Thymus (tissue), 11 donors: ENCODE results near the gene SLC38A10. TPM values are rescaled to one million over a fixed set of nuclear protein-coding genes. Genes with fewer than 3 reads are reported as not detected.

Experiments
- DNase-seq, 9 donors: peaks; one replicate each; pipeline ENCODE4 v3.0.0-alpha.2; 2013; ENCODE audit warnings: low spot score in 9 of 9, low read depth in 6 of 9, missing footprints in 1 of 9
- H3K27ac ChIP-seq, 2 donors: one replicate each; pipeline ENCODE4 v1.5.1; 2013; ENCODE audit warnings: control low read depth in 1 of 2, low read depth in 1 of 2, low read length in 1 of 2, mild to moderate bottlenecking in 1 of 2, moderate library complexity in 1 of 2
- H3K27me3 ChIP-seq, 2 donors: one replicate each; pipeline ENCODE4 v1.5.1; 2013; ENCODE audit warnings: low read length in 1 of 2; ENCODE audit not compliant: control insufficient read depth in 2 of 2, insufficient read depth in 1 of 2
- H3K36me3 ChIP-seq, 2 donors: one replicate each; pipeline ENCODE4 v1.5.1; 2013; ENCODE audit warnings: low read length in 1 of 2, mild to moderate bottlenecking in 1 of 2, moderate library complexity in 1 of 2; ENCODE audit not compliant: control insufficient read depth in 2 of 2, insufficient read depth in 2 of 2
- H3K4me1 ChIP-seq, 2 donors: one replicate each; pipeline ENCODE4 v1.5.1; 2013; ENCODE audit warnings: low read length in 2 of 2; ENCODE audit not compliant: control insufficient read depth in 2 of 2, insufficient read depth in 2 of 2
- H3K4me3 ChIP-seq, 2 donors: one replicate each; pipeline ENCODE4 v1.5.1; 2013; ENCODE audit warnings: low read length in 2 of 2, control low read depth in 1 of 2, mild to moderate bottlenecking in 1 of 2
- H3K9me3 ChIP-seq, 2 donors: one replicate each; pipeline ENCODE4 v1.5.1; 2013; ENCODE audit warnings: low read length in 1 of 2, mild to moderate bottlenecking in 1 of 2; ENCODE audit not compliant: control insufficient read depth in 2 of 2, insufficient read depth in 1 of 2
- WGBS: extraction: QIAGEN DNeasy Blood & Tissue Kit; methylation state at CpG from one replicate; pipeline ENCODE4 v1.1.7; 2013; 5-methylcytosine and 5-hydroxymethylcytosine counted together
- polyA plus RNA-seq: library from polyadenylated mRNA; stranded (reverse); fragments of 200-250 nt; gene quantifications from one replicate; pipeline ENCODE4 v1.2.3, GENCODE V29; 2013
- total RNA-seq: library from RNA; stranded (reverse); fragments of 120-200 nt; gene quantifications from one replicate; pipeline ENCODE4 v1.2.4, GENCODE V29; 2013
- donor health status: healthy.

SLC38A10 gene
- total and polyA plus RNA-seq, 2 donors = 21.0 to 63.6 TPM

- H3K27ac ChIP-seq = peak overlapping the region; percentile 79 to 90
- peaks cover 5 to 33% of the 10 kb centered on the region in 2 donors for H3K4me1 ChIP-seq
- no peaks in the 10 kb centered on the region for H3K36me3 ChIP-seq
- H3K27me3 ChIP-seq = peaks cover 0 to 10% of the 10 kb centered on the region in 2 donors
- peaks cover 0 to 4% of the 10 kb centered on the region in 2 donors for H3K9me3 ChIP-seq
- H3K4me3 ChIP-seq = peak overlapping the region; percentile 96 to 97
- peak in 8 of 9 donors; percentile 57 to 85 (median 67) for DNase-seq
- WGBS = 14% methylated on average over 22 of the region's 22 CpGs
These were observed 722 bp upstream of the SLC38A10 start for GRCh38 chr17:81295676-81296381.

- H3K4me3 ChIP-seq = peak overlapping the region; percentile 96 to 97
- WGBS = 2% methylated on average over 48 of the region's 48 CpGs
- peaks cover 8% of the 10 kb centered on the region in 2 donors for H3K36me3 ChIP-seq
- H3K9me3 ChIP-seq = peaks cover 0 to 4% of the 10 kb centered on the region in 2 donors
- H3K27ac ChIP-seq = peak overlapping the region; percentile 79 to 90
- peaks cover 0 to 3% of the 10 kb centered on the region in 2 donors for H3K27me3 ChIP-seq
- peak in 1 of 9 donors; percentile 24 for DNase-seq
- peaks cover 5 to 33% of the 10 kb centered on the region in 2 donors for H3K4me1 ChIP-seq
These were observed 536 bp downstream of the SLC38A10 start for GRCh38 chr17:81294512-81295030.

DNA sequence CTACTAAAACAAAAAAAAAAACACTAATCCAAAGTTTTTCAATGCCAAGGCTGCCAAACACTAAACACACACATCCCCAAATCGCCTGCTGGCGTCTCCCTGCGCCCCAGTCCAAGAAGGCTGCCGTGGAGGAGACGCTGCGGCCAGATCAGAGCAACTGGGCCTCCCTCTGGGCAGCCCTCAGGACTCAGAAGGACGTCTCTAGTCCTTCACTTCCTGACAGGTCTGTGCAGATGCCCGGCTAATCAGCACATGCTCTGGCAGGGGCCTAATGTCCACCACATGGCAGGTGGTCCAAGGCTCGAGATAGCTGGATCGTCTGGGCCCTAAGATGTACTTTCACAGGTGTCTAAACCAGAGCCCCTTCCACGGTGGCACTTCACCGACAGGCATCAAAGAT is 2.7 kb downstream of the SLC38A10 start:
- Histone ChIP-seq H3K9me3 (peaks cover 0 to 5% of the 10 kb centered on the region in 2 donors), H3K27me3 (no peaks in the 10 kb centered on the region), H3K27ac (peak overlapping the region in 1 of 2 donors; percentile 22), H3K36me3 (peaks cover 25 to 26% of the 10 kb centered on the region in 2 donors), H3K4me1 (peaks cover 5 to 45% of the 10 kb centered on the region in 2 donors), H3K4me3 (no peak overlapping the region)
- no peak for DNase-seq
- WGBS = 94% methylated on average over 12 of the region's 12 CpGs

GRCh38 chr17:81291662-81292061 is 3.4 kb downstream of the SLC38A10 start:
- DNase-seq = peak in 5 of 9 donors; percentile 29 to 82 (median 69)
- 31% methylated on average over 16 of the region's 16 CpGs for WGBS
- Histone ChIP-seq H3K4me3 (no peak overlapping the region), H3K4me1 (peaks cover 5 to 53% of the 10 kb centered on the region in 2 donors), H3K9me3 (peaks cover 0 to 9% of the 10 kb centered on the region in 2 donors), H3K27me3 (no peaks in the 10 kb centered on the region), H3K36me3 (peaks cover 29 to 33% of the 10 kb centered on the region in 2 donors), H3K27ac (no peak overlapping the region)

DNA sequence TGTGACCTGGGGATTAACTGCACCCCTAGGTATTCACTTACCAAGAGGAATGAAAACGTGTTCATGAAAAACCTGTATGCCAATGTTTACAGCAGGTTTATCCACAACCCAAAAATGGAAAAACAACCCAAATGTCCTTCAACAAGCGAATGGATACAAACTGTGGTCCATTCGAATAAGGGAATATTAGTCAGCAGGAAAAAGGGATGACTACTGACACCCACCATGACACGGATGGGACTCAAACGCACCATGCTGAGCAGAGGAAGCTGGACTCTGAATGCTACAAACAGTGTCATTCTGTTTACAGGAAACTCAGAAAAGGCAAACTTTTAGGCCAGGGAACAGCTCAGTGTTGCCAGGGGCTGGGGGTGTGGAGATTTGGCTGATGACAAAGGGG is 4.9 kb downstream of the SLC38A10 start:
- Histone ChIP-seq H3K4me3 (no peak overlapping the region), H3K36me3 (peaks cover 31 to 40% of the 10 kb centered on the region in 2 donors), H3K27me3 (no peaks in the 10 kb centered on the region), H3K4me1 (peaks cover 12 to 55% of the 10 kb centered on the region in 2 donors), H3K27ac (no peak overlapping the region), H3K9me3 (peaks cover 0 to 9% of the 10 kb centered on the region in 2 donors)
- no peak for DNase-seq
- over 99% methylated on average over 5 of the region's 5 CpGs for WGBS

DNA sequence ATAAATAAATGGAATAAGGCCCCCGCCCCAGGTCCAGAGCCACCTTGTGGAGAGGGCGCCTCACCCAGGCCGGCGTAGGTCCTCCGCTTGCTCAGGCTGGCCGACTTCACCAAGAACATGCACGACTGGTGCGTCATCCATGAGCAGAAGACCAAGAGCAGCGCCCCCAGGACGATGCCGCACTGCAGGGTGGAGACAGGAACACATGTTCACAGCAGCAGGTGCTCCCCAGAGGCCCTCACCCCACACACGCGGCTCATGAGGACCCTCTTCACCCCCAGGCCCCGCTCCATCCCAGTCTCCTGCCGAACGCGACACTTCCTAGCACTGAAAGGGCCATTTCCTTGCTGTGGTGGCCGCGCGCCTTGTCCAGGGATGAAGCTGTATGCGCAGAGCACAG is 5.5 kb downstream of the SLC38A10 start:
- H3K9me3 ChIP-seq = peaks cover 0 to 9% of the 10 kb centered on the region in 2 donors
- no peak overlapping the region for H3K4me3 ChIP-seq
- H3K4me1 ChIP-seq = peaks cover 15 to 61% of the 10 kb centered on the region in 2 donors
- 98% methylated on average over 21 of the region's 21 CpGs for WGBS
- no peak overlapping the region for H3K27ac ChIP-seq
- H3K36me3 ChIP-seq = peaks cover 31 to 45% of the 10 kb centered on the region in 2 donors
- no peak for DNase-seq
- no peaks in the 10 kb centered on the region for H3K27me3 ChIP-seq

DNA sequence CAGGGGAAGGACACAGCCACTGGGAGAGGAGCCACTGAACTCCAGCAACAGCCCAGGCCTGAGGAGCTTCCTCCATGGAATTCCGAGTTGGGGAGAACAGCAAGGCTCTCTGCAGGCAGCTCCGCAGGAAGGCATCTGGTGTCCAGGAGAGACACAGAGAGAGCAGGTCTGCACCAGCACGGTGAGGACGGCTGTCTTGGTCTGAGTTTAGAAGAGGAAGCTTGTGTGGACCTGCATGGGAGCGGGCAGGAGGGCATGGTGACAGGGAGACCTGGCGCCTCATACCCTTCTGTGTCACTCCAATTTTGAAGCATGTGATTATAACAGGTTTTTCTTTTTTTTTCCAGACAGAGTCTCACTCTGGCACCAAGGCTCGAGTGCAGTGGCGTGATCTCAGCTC is 6.4 kb downstream of the SLC38A10 start:
- Histone ChIP-seq H3K4me3 (no peak overlapping the region), H3K9me3 (peaks cover 0 to 9% of the 10 kb centered on the region in 2 donors), H3K36me3 (peaks cover 34 to 46% of the 10 kb centered on the region in 2 donors), H3K4me1 (peaks cover 12 to 53% of the 10 kb centered on the region in 2 donors), H3K27me3 (no peaks in the 10 kb centered on the region), H3K27ac (no peak overlapping the region)
- DNase-seq = no peak
- 96% methylated on average over 8 of the region's 8 CpGs for WGBS

- Histone ChIP-seq H3K4me3 (no peak overlapping the region), H3K4me1 (peaks cover 12 to 53% of the 10 kb centered on the region in 2 donors), H3K9me3 (peaks cover 0 to 9% of the 10 kb centered on the region in 2 donors), H3K36me3 (peaks cover 38 to 52% of the 10 kb centered on the region in 2 donors), H3K27me3 (no peaks in the 10 kb centered on the region), H3K27ac (no peak overlapping the region)
- WGBS = 86% methylated on average over 16 of the region's 16 CpGs
- DNase-seq = no peak
These were observed 7.2 kb downstream of the SLC38A10 start for GRCh38 chr17:81287741-81288430.

GRCh38 chr17:81287152-81287551 is 8.0 kb downstream of the SLC38A10 start:
- DNase-seq = no peak
- Histone ChIP-seq H3K4me3 (no peak overlapping the region), H3K36me3 (peaks cover 46 to 59% of the 10 kb centered on the region in 2 donors), H3K9me3 (peaks cover 0 to 9% of the 10 kb centered on the region in 2 donors), H3K27me3 (no peaks in the 10 kb centered on the region), H3K27ac (no peak overlapping the region), H3K4me1 (peaks cover 12 to 48% of the 10 kb centered on the region in 2 donors)
- WGBS = 95% methylated on average over 21 of the region's 21 CpGs
